GM12878 (cell line): Measurements from ENCODE around the gene SRSF8. TPM values are rescaled to one million over a fixed set of nuclear protein-coding genes. Genes with fewer than 3 reads are reported as not detected.

Experiments used
- ATAC-seq: fragments of 200-7000 bp; cut with Tn5 transposase; 3 replicates; pipeline ENCODE4 v1.9.1; 2020; ENCODE audit warnings: mild to moderate bottlenecking, moderate library complexity
- BruUV-seq: library from RNA; stranded (reverse); fragments of 400-500 nt; replicated peaks from 2 replicates; lab custom pipeline; 2021; lab: Mats Ljungman, UMichigan
- CTCF ChIA-PET: fragments of 300-600 bp; sonication (Branson Sonifier 250); formaldehyde crosslinking; extraction: SDS; loops from one replicate; lab custom pipeline; 2021; ENCODE audit warnings: inconsistent platforms; lab: Yijun Ruan, JAX
- POLR2A ChIA-PET: fragments of 350-600 bp; formaldehyde crosslinking; extraction: SDS; loops from one replicate; lab custom pipeline; 2021; ENCODE audit warnings: inconsistent platforms; lab: Charles Lee
- RAD21 ChIA-PET: fragments of 300-600 bp; sonication (Branson Sonifier 250); formaldehyde crosslinking; loops from one replicate; lab custom pipeline; 2023; ENCODE audit warnings: antibody characterized with exemption; ENCODE audit not compliant: unreplicated experiment; lab: Charles Lee
- SMC1A ChIA-PET: fragments of 300-600 bp; sonication (Branson Sonifier 250); formaldehyde crosslinking; loops from one replicate; lab custom pipeline; 2023; ENCODE audit not compliant: unreplicated experiment, uncharacterized antibody; lab: Charles Lee
- DNase-seq: peaks from one replicate; pipeline ENCODE4 v3.0.0-alpha.2; 2011; ENCODE audit warnings: low read depth, low spot score
- FAIRE-seq: peaks from 3 replicates; lab custom pipeline; 2011; peaks lifted over from hg19 to GRCh38; lab: Jason Lieb, UNC
- H2AFZ ChIP-seq: 2 replicates; pipeline ENCODE4 v1.6.0; 2011; ENCODE audit warnings: low read depth, low read length, control low read depth; ENCODE audit not compliant: control insufficient read depth
- H3K27ac ChIP-seq: 2 replicates; pipeline ENCODE4 v1.5.1; 2011; ENCODE audit warnings: control low read depth; ENCODE audit not compliant: control insufficient read depth, insufficient read depth
- H3K27me3 ChIP-seq, 2 experiments: replicated peaks in 1 of 2; 2 replicates each; pipeline versions ENCODE4 v1.6.0 to v1.6.1; 2011; ENCODE audit warnings: low read length in 1 of 2; ENCODE audit not compliant: control insufficient read depth in 2 of 2, insufficient read depth in 2 of 2
- H3K36me3 ChIP-seq, 2 experiments: 2 replicates each; pipeline ENCODE4 v1.5.1; 2011; ENCODE audit warnings: low read length in 1 of 2; ENCODE audit not compliant: control insufficient read depth in 2 of 2, insufficient read depth in 2 of 2
- H3K4me1 ChIP-seq: 2 replicates; pipeline ENCODE4 v1.6.1; 2011; ENCODE audit warnings: mild to moderate bottlenecking, low read length, moderate library complexity, mixed read lengths; ENCODE audit not compliant: control insufficient read depth, insufficient read depth
- H3K4me2 ChIP-seq: 2 replicates; pipeline ENCODE4 v1.6.0; 2011; ENCODE audit warnings: control low read depth; ENCODE audit not compliant: control insufficient read depth, insufficient read depth
- H3K4me3 ChIP-seq: fragments of 200-600 bp; sonication (generic); 2 replicates; pipeline ENCODE4 v1.5.1; 2016
- H3K79me2 ChIP-seq: 2 replicates; pipeline ENCODE4 v1.6.0; 2011; ENCODE audit warnings: low read length; ENCODE audit not compliant: control insufficient read depth, insufficient read depth
- H3K9ac ChIP-seq: 2 replicates; pipeline ENCODE4 v1.8.0; 2011; ENCODE audit warnings: low read length, control low read depth, mixed read lengths; ENCODE audit not compliant: control insufficient read depth, insufficient read depth
- H3K9me3 ChIP-seq: replicated peaks from 3 replicates; pipeline ENCODE4 v1.5.1; 2011; ENCODE audit warnings: mild to moderate bottlenecking, low read length; ENCODE audit not compliant: control insufficient read depth, insufficient read depth
- H4K20me1 ChIP-seq: 2 replicates; pipeline ENCODE4 v1.6.0; 2011; ENCODE audit not compliant: control insufficient read depth, insufficient read depth
- ASH2L ChIP-seq: fragments of 300-600, 200-600 bp; sonication (generic); IDR thresholded peaks from 2 replicates; pipeline ENCODE4 v1.6.1; 2017; ENCODE audit warnings: low read depth, mild to moderate bottlenecking, borderline replicate concordance
- ATF7 ChIP-seq: fragments of 450-650 bp; IDR thresholded peaks from 2 replicates; pipeline ENCODE4 v1.6.1; 2016; ENCODE audit warnings: low read depth, mild to moderate bottlenecking
- CEBPB ChIP-seq, 2 experiments: fragments of 150-350 bp in 1 of 2; IDR thresholded peaks; 2 replicates each; pipeline ENCODE4 v1.6.1; 2012 to 2014; ENCODE audit warnings: low read depth in 2 of 2, low read length in 2 of 2, borderline replicate concordance in 1 of 2, inconsistent platforms in 1 of 2
- GABPA ChIP-seq: IDR thresholded peaks from 2 replicates; pipeline ENCODE4 v1.6.1; 2014; ENCODE audit warnings: antibody characterized with exemption, low read depth, mild to moderate bottlenecking, inconsistent platforms
- GATAD2B ChIP-seq: fragments of 450-650 bp; conservative IDR thresholded peaks from 2 replicates; pipeline ENCODE4 v1.6.1; 2017; ENCODE audit warnings: low read depth, mild to moderate bottlenecking, moderate library complexity
- HDAC2 ChIP-seq: fragments of 200-600 bp; sonication (generic); IDR thresholded peaks from 2 replicates; pipeline ENCODE4 v1.6.1; 2017
- HDAC6 ChIP-seq: fragments of 200-600 bp; sonication (generic); IDR thresholded peaks from one replicate; pipeline ENCODE4 v1.8.0; 2017; ENCODE audit warnings: antibody characterized with exemption; ENCODE audit not compliant: unreplicated experiment
- KAT2A ChIP-seq: conservative IDR thresholded peaks from 2 replicates; pipeline ENCODE4 v1.6.1; 2011; ENCODE audit warnings: low read depth, low read length; ENCODE audit not compliant: control insufficient read depth
- PML ChIP-seq: IDR thresholded peaks from 2 replicates; pipeline ENCODE4 v1.6.1; 2012; ENCODE audit warnings: low read length, inconsistent platforms
- RAD51 ChIP-seq: fragments of 450-650 bp; IDR thresholded peaks from 2 replicates; pipeline ENCODE4 v1.6.1; 2016; ENCODE audit warnings: moderate library complexity, mild to moderate bottlenecking, inconsistent platforms
- SPI1 ChIP-seq: IDR thresholded peaks from 2 replicates; pipeline ENCODE4 v1.6.1; 2011; ENCODE audit warnings: low read depth, mild to moderate bottlenecking, low read length, moderate library complexity, borderline replicate concordance; ENCODE audit not compliant: insufficient read depth
- SREBF1 ChIP-seq: IDR thresholded peaks from 2 replicates; pipeline ENCODE4 v1.6.1; 2012; ENCODE audit warnings: mild to moderate bottlenecking, low read length
- SREBF2 ChIP-seq: IDR thresholded peaks from 2 replicates; pipeline ENCODE4 v1.6.1; 2012; ENCODE audit warnings: mild to moderate bottlenecking, low read length
- STAT1 ChIP-seq: fragments of 450-650 bp; conservative IDR thresholded peaks from 2 replicates; pipeline ENCODE4 v1.6.1; 2014; ENCODE audit warnings: antibody characterized with exemption, mild to moderate bottlenecking
- SUZ12 ChIP-seq: fragments of 200-600 bp; sonication (generic); IDR thresholded peaks from one replicate; pipeline ENCODE4 v1.6.1; 2018; ENCODE audit warnings: antibody characterized with exemption, mild to moderate bottlenecking; ENCODE audit not compliant: unreplicated experiment
- TBL1XR1 ChIP-seq: IDR thresholded peaks from 2 replicates; pipeline ENCODE4 v1.6.1; 2012; ENCODE audit warnings: low read depth, low read length, improper control_type of control experiment
- ZNF217 ChIP-seq: fragments of 450-650 bp; IDR thresholded peaks from 2 replicates; pipeline ENCODE4 v1.6.1; 2017; ENCODE audit warnings: antibody characterized with exemption, mild to moderate bottlenecking
- ZNF622 ChIP-seq: fragments of 450-650 bp; IDR thresholded peaks from 2 replicates; pipeline ENCODE4 v1.6.1; 2017; ENCODE audit warnings: mild to moderate bottlenecking, inconsistent platforms
- ZSCAN29 ChIP-seq: fragments of 450-650 bp; IDR thresholded peaks from 2 replicates; pipeline ENCODE4 v1.6.1; 2017; ENCODE audit warnings: mild to moderate bottlenecking, moderate library complexity
- ZZZ3 ChIP-seq: IDR thresholded peaks from 2 replicates; pipeline ENCODE4 v1.6.1; 2011; ENCODE audit warnings: low read depth; ENCODE audit not compliant: control insufficient read depth, insufficient read length
- WGBS: methylation state at CpG from one replicate; pipeline ENCODE4 v1.1.6; 2016; ENCODE audit warnings: low lambda C conversion rate; ENCODE audit not compliant: insufficient replicate concordance, insufficient coverage; ENCODE audit errors: missing lambda C conversion rate; 5-methylcytosine and 5-hydroxymethylcytosine counted together
- in situ Hi-C: fragments of 300-500 bp; cut with MboI; formaldehyde crosslinking; loops from 9 replicates; pipeline ENCODE4 v1.14.3; 2018; ENCODE audit warnings: mixed read lengths
- intact Hi-C: fragments of 100-400 bp; cut with micrococcal nuclease; formaldehyde crosslinking; loops from one replicate; pipeline ENCODE4 v1.14.2; 2022; ENCODE audit not compliant: unreplicated experiment
- polyA plus RNA-seq, 11 experiments: library from polyadenylated mRNA; depleted of rRNA in 4 of 11; unstranded in 6 of 11; stranded (reverse) in 5 of 11; fragments of >200 nt; fragmentation: Nextera tagmentation in 4 of 11; fragmentation: Illumina TruSeq in 1 of 11; extraction: Ambion mirVana in 4 of 11; extraction: Trizol in 1 of 11; gene quantifications; 1 replicate in 1 of 11; 2 replicates in 10 of 11; pipeline versions ENCODE4 v1.2.1 to v1.2.3, GENCODE V29; 2011 to 2016; ENCODE audit warnings: inconsistent platforms in 2 of 11, missing spikeins in 2 of 11, low read depth in 1 of 11
- total RNA-seq, 4 experiments: library from RNA; depleted of rRNA in 3 of 4; stranded (reverse); fragments of >200 nt in 3 of 4; fragmentation: Illumina TruSeq in 1 of 4; extraction: Trizol in 1 of 4; gene quantifications; 2 replicates each; pipeline versions ENCODE4 v1.2.1 to v1.2.3, GENCODE V29; 2013 to 2021
- TF ChIP-seq, protein P1 (sequence below): IDR thresholded peaks from 2 replicates; pipeline ENCODE4 v1.6.1; 2012; ENCODE audit warnings: mild to moderate bottlenecking, low read depth, low read length
- TF ChIP-seq, protein P2 (sequence below): fragments of 150-350 bp; IDR thresholded peaks from 2 replicates; pipeline ENCODE4 v1.6.1; 2014; ENCODE audit warnings: mild to moderate bottlenecking, low read depth, low read length

The SRSF8 gene
- total and polyA plus RNA-seq, 10 of the 15 experiments (the other 5 are each of a cell fraction or from before 2014, with no cell fraction given): 14.2 to 43.1 (median 27.1) TPM

- no peak for TF ChIP-seq STAT1
- no peak for TF ChIP-seq ZZZ3
- no peak for TF ChIP-seq SUZ12
- no peak for TF ChIP-seq TBL1XR1
- TF ChIP-seq SREBF1: no peak
- TF ChIP-seq, protein P1, sequence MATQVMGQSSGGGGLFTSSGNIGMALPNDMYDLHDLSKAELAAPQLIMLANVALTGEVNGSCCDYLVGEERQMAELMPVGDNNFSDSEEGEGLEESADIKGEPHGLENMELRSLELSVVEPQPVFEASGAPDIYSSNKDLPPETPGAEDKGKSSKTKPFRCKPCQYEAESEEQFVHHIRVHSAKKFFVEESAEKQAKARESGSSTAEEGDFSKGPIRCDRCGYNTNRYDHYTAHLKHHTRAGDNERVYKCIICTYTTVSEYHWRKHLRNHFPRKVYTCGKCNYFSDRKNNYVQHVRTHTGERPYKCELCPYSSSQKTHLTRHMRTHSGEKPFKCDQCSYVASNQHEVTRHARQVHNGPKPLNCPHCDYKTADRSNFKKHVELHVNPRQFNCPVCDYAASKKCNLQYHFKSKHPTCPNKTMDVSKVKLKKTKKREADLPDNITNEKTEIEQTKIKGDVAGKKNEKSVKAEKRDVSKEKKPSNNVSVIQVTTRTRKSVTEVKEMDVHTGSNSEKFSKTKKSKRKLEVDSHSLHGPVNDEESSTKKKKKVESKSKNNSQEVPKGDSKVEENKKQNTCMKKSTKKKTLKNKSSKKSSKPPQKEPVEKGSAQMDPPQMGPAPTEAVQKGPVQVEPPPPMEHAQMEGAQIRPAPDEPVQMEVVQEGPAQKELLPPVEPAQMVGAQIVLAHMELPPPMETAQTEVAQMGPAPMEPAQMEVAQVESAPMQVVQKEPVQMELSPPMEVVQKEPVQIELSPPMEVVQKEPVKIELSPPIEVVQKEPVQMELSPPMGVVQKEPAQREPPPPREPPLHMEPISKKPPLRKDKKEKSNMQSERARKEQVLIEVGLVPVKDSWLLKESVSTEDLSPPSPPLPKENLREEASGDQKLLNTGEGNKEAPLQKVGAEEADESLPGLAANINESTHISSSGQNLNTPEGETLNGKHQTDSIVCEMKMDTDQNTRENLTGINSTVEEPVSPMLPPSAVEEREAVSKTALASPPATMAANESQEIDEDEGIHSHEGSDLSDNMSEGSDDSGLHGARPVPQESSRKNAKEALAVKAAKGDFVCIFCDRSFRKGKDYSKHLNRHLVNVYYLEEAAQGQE: no peak
- TF ChIP-seq ZSCAN29: no peak
Measured at GRCh38 chr11:95104856-95105255, 38.1 kb downstream of the SRSF8 start (continued).

DNA sequence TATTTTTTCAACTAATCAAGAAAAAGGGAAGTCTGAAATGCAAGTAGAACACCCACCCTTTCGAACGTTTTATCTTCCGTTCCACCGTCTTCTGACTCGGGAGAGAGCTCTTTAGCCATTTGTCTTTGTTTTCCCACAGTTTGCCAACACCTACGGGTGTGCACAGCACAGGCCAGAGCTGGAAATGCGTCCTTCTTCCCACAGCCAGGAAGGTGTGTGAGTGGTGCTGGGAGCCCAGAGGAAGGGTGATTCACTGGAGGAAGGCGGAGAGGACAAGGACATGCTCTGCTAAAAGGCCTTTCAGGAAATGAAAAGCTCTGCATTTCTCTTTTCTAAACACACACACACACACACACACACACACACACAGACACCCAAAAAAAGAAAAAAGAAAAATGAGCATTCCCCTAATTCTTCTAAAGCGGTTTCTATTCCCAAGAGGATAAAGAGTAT is 41.5 kb downstream of the SRSF8 start:
- ChIA-PET SMC1A (interaction anchor here (1.4 to 1.5 kb wide), 2 partner anchors 9 to 37 kb away, joined by 4 read pairs; no protein-coding TSS in a partner anchor), RAD21 (interaction anchor here (0.9 to 1.7 kb wide), 4 partner anchors 9 to 37 kb away, joined by 3 to 8 read pairs (median 4); no protein-coding TSS in a partner anchor), CTCF (no interaction called here), POLR2A (interaction anchor here (0.5 to 1.1 kb wide), 2 partner anchors 10 to 123 kb away, joined by 3 to 6 read pairs; partner anchors contain the start of gene SESN3)
- Histone ChIP-seq H3K4me1 (no peaks in the 10 kb centered on the region), H3K27ac (no peak overlapping the region), H3K36me3 (peaks cover 0 to 4% of the 10 kb centered on the region in 2 experiments; a peak in 2 of 4 replicates), H4K20me1 (no peaks in the 10 kb centered on the region), H2AFZ (peak overlapping the region; percentile 6; the same call in 1 of the 2 replicates), H3K4me2 (no peak overlapping the region), H3K79me2 (no peaks in the 10 kb centered on the region), H3K9ac (no peak overlapping the region), H3K4me3 (no peak overlapping the region), H3K27me3 (no peaks in the 10 kb centered on the region), H3K9me3 (no peaks in the 10 kb centered on the region)
- in situ Hi-C loops (no loop called here), intact Hi-C loops (no loop called here)
- 88% methylated on average over 9 of the region's 9 CpGs for WGBS
- FAIRE-seq (no peak), DNase-seq (no peak), ATAC-seq (no peak)
- BruUV-seq: no TSS peak
- TF ChIP-seq HDAC2 (no peak), ATF7 (no peak), SPI1 (no peak), KAT2A (no peak), GABPA (no peak), HDAC6 (no peak), ASH2L (no peak), ZNF217 (no peak), RAD51 (no peak), ZNF622 (no peak), CEBPB (IDR thresholded peaks at IDR 0.05; ENCODE audit: borderline replicate concordance in 1 of 2, low read depth in 2 of 2, low read length in 2 of 2) (no peak), GATAD2B (no peak), PML (no peak), SREBF2 (no peak)
- TF ChIP-seq, protein P2, sequence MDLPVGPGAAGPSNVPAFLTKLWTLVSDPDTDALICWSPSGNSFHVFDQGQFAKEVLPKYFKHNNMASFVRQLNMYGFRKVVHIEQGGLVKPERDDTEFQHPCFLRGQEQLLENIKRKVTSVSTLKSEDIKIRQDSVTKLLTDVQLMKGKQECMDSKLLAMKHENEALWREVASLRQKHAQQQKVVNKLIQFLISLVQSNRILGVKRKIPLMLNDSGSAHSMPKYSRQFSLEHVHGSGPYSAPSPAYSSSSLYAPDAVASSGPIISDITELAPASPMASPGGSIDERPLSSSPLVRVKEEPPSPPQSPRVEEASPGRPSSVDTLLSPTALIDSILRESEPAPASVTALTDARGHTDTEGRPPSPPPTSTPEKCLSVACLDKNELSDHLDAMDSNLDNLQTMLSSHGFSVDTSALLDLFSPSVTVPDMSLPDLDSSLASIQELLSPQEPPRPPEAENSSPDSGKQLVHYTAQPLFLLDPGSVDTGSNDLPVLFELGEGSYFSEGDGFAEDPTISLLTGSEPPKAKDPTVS: no peak
